Activated T-cell treated with anti-CD3 and anti-CD28 coated beads, Interleukin-2, amount 50 U/mL, for 1 hour (primary cell): ENCODE results near the gene SLC18B1.

Source experiments
- DNase-seq: peaks from one replicate; pipeline ENCODE4 v3.0.0-alpha.2; 2020

Gene SLC18B1

GRCh38 chr6:132741281-132741680 lies 57.2 kb downstream of the SLC18B1 start:
- DNase-seq = no peak

- no peak for DNase-seq
Observed at GRCh38 chr6:132736239-132736638, 62.2 kb downstream of the SLC18B1 start.

GRCh38 chr6:132734694-132735236 lies 63.7 kb downstream of the SLC18B1 start:
- no peak for DNase-seq

GRCh38 chr6:132733814-132734213 lies 64.6 kb downstream of the SLC18B1 start:
- no peak for DNase-seq

GRCh38 chr6:132733283-132733682 lies 65.2 kb downstream of the SLC18B1 start:
- DNase-seq = no peak

- no peak for DNase-seq
Observed at GRCh38 chr6:132731086-132731485, 67.4 kb downstream of the SLC18B1 start.

GRCh38 chr6:132730560-132730959 lies 67.9 kb downstream of the SLC18B1 start:
- DNase-seq = no peak

- no peak for DNase-seq
Observed at GRCh38 chr6:132728616-132729015, 69.8 kb downstream of the SLC18B1 start.

- no peak for DNase-seq
Observed at GRCh38 chr6:132726608-132726975, 71.8 kb downstream of the SLC18B1 start.

- DNase-seq = no peak
Observed at GRCh38 chr6:132725947-132726607, 72.4 kb downstream of the SLC18B1 start.

- no peak for DNase-seq
Observed at GRCh38 chr6:132725471-132725870, 73.0 kb downstream of the SLC18B1 start.

GRCh38 chr6:132719736-132720448 lies 78.5 kb downstream of the SLC18B1 start:
- DNase-seq = no peak
